Naive B cell (primary cell): ENCODE data around the gene POLL. TPM values are rescaled to one million over a fixed set of nuclear protein-coding genes. Genes with fewer than 3 reads are reported as not detected.
A peak's percentile ranks its signal among the peaks of the same experiment; 100 is the strongest.
"Not testable (repeated sequence)": the region's sequence is repeated elsewhere in the genome, so short reads cannot be mapped to it uniquely, and the experiment has no call there.

Experiments used
- ATAC-seq, 2 donors: fragments of 150-1000 bp; cut with Tn5 transposase; 2 replicates each; pipeline ENCODE4 v1.10.0; 2021; ENCODE audit warnings: low read depth in 2 of 2, mild to moderate bottlenecking in 2 of 2, moderate library complexity in 2 of 2
- DNase-seq: peaks from one replicate; pipeline ENCODE4 v3.0.0; 2022
- H3K27ac Mint-ChIP-seq, 6 donors: one replicate each; pipeline ENCODE4 v1.8.0; 2020 to 2022; ENCODE audit warnings: mild to moderate bottlenecking in 6 of 6, mixed read lengths in 6 of 6, moderate library complexity in 5 of 6, inconsistent platforms in 2 of 6
- H3K27me3 Mint-ChIP-seq, 3 donors: one replicate each; pipeline ENCODE4 v1.8.0; 2021 to 2022; ENCODE audit warnings: mixed read lengths in 3 of 3, mild to moderate bottlenecking in 1 of 3
- H3K36me3 Mint-ChIP-seq, 2 donors: one replicate each; pipeline ENCODE4 v1.8.0; 2020 to 2022; ENCODE audit warnings: mixed read lengths in 2 of 2, inconsistent platforms in 1 of 2, mild to moderate bottlenecking in 1 of 2
- H3K4me1 Mint-ChIP-seq, 3 donors: one replicate each; pipeline ENCODE4 v1.8.0; 2020 to 2022; ENCODE audit warnings: mixed read lengths in 3 of 3, inconsistent platforms in 1 of 3, mild to moderate bottlenecking in 1 of 3, moderate library complexity in 1 of 3
- H3K4me3 Mint-ChIP-seq, 8 donors: one replicate each; pipeline ENCODE4 v1.8.0; 2020 to 2022; ENCODE audit warnings: mild to moderate bottlenecking in 8 of 8, mixed read lengths in 8 of 8, moderate library complexity in 8 of 8, inconsistent platforms in 2 of 8
- H3K9me3 Mint-ChIP-seq, 7 donors: one replicate each; pipeline ENCODE4 v1.8.0; 2020 to 2022; ENCODE audit warnings: mixed read lengths in 7 of 7, mild to moderate bottlenecking in 5 of 7, inconsistent platforms in 2 of 7, moderate library complexity in 1 of 7
- polyA plus RNA-seq, 6 donors: library from polyadenylated mRNA; unstranded; fragments of 300-500 nt; fragmentation: Illumina TruSeq; gene quantifications; one replicate each; pipeline ENCODE4 v1.2.3, GENCODE V29; 2021; ENCODE audit warnings: low read depth in 6 of 6

The POLL gene
- polyA plus RNA-seq, result 10 to 100 TPM in 5 of 6 donors, under 1 TPM in 1; 0.98 to 16.2 (median 11.8) TPM

DNA sequence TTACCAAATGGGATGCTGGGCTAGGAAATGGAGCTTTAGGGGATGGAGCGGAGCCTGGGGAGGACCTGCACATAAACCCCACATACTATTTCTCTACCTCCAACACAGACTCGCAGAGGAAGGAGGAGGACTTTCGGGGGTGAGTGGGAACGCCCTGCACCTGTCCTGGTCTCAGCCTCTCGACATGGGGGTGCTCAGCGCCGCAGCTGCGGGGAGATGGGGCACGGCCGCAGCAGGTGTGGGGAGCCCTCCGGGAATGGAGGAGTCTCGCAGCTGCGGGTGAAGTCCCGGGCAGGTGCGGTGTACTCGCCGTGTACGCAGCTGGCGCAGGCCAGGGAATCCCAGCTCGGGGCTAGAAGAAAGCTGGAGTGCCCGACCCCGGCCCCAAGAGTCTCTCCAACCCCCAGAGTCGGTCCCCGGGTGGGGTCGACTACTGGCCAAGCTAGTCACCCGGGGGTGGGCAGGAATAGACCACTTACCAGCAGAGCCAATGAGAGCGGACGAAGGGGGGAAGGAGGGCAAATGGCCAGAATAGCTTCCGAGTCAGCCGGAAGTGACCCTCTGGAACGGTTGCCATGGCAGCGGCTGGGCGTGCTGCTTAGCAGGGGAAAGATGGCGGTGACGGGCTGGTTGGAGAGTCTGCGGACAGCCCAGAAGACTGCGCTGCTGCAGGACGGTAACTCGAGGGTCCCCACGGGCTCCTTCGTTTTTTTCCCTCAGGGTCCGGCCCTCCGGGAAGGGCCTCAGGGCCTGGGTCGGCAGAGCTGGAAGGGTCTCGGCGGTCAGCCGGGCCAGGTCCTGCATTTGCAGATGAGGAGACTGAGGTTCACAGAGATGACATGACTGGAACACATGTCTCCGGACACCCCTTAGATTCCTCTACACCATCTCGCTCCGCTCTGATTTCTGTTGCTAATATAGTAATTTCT lies at the start of gene POLL, which contains the start of gene DPCD:
TSS of gene POLL (minus strand) at position 533 of the 929 bp plus-strand sequence. CDS start 897 bp downstream, outside the sequence.
TSS of gene DPCD (plus strand) at position 597 of the 929 bp plus-strand sequence. CDS start at position 613, 16 bp downstream.
- peak; percentile 89 to 91 for ATAC-seq
- Mint-ChIP-seq H3K27ac (peak within 1 kb of the TSS; percentile 75 to 94 (median 91)), H3K4me1 (peaks cover 19 to 37% (median 24%) of the 10 kb centered on the region in 3 donors), H3K36me3 (peaks cover 0 to 12% of the 10 kb centered on the region in 2 donors), H3K27me3 (peaks cover 0 to 7% (median 0%) of the 10 kb centered on the region in 3 donors), H3K4me3 (peak within 1 kb of the TSS; percentile 95 to 98 (median 97)), H3K9me3 (no peaks in the 10 kb centered on the region)
- DNase-seq, result peak; percentile 84

DNA sequence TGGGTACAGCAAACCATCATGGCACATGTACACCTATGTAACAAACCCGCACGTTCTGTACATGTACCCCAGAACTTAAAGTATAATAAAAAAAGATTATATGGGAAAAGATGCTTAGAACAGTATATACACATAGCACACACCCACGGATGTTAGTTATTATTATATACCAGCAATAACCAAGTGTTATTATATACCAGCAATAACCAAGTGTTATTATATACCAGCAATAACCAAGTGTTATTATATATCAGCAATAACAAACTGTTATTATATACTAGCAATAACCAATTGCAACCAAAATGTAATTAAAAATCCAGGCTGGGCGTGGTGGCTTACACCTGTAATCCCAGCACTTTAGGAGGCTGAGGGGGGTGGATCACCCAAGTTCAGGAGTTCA lies 45.5 kb upstream of the POLL start:
- H3K9me3 Mint-ChIP-seq, ATAC-seq, H3K27me3 Mint-ChIP-seq, H3K27ac Mint-ChIP-seq, H3K4me3 Mint-ChIP-seq, DNase-seq: not testable (repeated sequence)
- Mint-ChIP-seq H3K4me1 (peaks cover 10 to 28% (median 10%) of the 10 kb centered on the region in 3 donors), H3K36me3 (peaks cover 5 to 15% of the 10 kb centered on the region in 2 donors)

DNA sequence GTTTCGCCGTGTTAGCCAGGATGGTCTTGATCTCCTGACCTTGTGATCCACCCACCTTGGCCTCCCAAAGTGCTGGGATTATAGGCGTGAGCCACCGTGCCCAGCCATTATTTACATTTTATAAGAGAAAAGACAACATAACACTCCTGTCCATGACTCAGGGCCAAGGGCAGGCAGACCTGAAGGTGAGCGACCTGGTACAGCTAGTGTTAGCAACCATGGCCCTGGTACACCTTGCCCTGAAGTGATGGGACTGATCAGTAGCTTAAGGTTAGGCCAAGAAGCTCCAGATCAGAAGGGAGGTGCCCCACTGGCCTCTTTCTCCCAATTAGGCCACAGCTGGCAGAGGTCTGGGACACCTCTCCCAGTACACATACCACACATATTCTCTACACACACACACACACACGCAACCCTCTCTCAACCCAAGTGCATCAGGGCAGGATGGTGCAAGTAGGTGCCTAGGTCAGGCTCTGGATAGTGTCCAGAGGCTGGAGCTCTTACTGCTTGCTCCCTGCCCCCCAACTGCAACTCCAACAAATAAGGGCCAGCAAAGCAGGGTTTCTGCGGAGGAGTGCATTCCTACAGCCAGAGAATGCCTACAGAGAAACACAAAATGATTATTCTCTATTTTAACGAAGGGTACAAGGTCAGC lies 43.9 kb upstream of the POLL start:
- Mint-ChIP-seq H3K27ac (peak overlapping the region in 2 of 6 donors; percentile 24 to 54), H3K36me3 (peaks cover 7 to 9% of the 10 kb centered on the region in 2 donors), H3K27me3 (no peaks in the 10 kb centered on the region), H3K4me1 (peaks cover 10 to 39% (median 12%) of the 10 kb centered on the region in 3 donors), H3K4me3 (no peak overlapping the region), H3K9me3 (no peaks in the 10 kb centered on the region)
- ATAC-seq, result no peak
- DNase-seq, result no peak

DNA sequence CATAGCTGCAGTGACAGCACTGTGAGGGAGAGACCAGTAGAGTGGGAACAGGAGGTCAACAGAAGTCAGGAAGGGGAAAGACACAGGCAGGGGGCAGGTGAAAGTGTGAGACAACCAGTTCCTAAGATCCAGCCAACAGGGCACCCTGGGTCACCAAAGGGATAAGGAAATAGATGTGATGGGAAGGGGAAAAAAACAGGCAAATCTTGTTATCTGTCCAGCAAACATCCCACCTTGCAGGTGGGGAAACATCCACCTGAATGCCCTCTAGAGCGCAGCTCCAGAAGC lies 42.5 kb upstream of the POLL start:
- peaks cover 11 to 43% (median 13%) of the 10 kb centered on the region in 3 donors for H3K4me1 Mint-ChIP-seq
- no peak overlapping the region for H3K4me3 Mint-ChIP-seq
- no peaks in the 10 kb centered on the region for H3K27me3 Mint-ChIP-seq
- peak overlapping the region in 1 of 6 donors; percentile 24 for H3K27ac Mint-ChIP-seq
- H3K9me3 Mint-ChIP-seq, result no peaks in the 10 kb centered on the region
- H3K36me3 Mint-ChIP-seq, result peaks cover 7 to 11% of the 10 kb centered on the region in 2 donors
- DNase-seq, result no peak
- no peak for ATAC-seq

DNA sequence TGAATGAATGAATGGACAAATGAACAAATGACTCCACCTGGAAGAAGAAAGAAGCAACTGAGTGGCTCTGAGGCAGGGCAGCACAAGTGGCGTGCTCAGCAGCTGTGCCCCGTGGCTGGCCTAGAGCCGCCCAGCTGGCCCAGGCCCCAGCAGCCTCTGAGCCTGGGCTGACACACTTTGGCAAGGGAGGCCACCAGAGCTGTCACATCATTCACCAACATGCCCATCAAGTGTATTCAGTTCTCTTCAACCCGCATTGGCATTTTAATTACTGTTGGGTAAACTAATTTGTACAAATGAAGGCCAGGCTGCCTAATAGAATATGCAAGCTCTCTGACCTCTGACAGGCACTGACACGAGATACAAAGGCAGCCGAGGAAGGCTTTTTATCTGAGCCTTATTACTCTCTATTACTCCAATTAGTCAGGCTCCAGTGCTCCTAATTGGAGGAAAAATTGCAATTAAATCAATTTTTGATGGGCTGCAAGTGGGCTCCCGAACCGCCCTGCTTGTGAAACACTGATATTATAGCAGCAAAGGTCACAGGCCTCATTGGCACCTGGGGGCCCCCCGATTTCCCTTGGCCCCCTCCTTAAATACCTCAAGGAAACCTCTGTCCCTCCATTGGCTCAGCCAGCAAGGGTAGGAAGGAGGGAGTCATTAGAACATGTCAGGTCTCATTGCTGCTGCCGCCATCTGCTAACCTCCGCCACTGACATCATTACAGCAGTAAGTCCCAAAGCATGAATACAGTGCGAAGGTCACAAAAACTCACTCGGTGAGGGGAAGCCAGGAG lies 42.0 kb upstream of the POLL start:
- Mint-ChIP-seq H3K9me3 (no peaks in the 10 kb centered on the region), H3K4me1 (peaks cover 15 to 49% (median 18%) of the 10 kb centered on the region in 3 donors), H3K27me3 (no peaks in the 10 kb centered on the region), H3K27ac (peak overlapping the region in 1 of 6 donors; percentile 15), H3K36me3 (peaks cover 8 to 16% of the 10 kb centered on the region in 2 donors), H3K4me3 (no peak overlapping the region)
- DNase-seq (no peak), ATAC-seq (no peak)

DNA sequence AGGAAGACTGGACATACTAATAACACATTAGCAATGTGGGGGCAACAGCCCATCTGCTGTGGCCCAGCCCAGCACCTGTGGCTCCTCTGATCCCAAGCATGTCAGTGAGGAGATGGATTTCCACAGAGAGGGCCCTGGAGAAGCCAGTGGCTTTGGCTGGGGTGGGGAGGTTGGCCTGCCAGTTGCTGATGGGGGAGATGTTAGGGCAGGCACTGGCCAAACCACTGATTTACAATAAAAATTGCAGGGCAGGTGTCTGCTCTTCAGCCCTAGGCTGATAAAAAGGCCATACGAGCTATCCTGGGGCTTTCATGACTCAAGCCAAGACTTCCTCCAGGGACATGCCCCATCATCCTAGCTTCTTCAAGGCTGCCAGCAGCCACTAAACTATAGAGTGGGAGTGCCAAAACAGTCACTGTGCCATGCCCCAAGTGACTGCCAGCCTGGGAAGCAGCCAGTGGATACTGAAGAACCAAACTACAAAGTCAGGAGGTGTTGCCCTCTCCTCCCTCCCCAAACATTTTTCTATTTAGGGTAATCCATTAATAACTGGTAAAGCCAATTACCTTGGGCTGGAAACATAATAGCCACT lies 37.9 kb upstream of the POLL start:
- Mint-ChIP-seq H3K4me1 (peaks cover 18 to 39% (median 22%) of the 10 kb centered on the region in 3 donors), H3K9me3 (no peaks in the 10 kb centered on the region), H3K36me3 (peaks cover 16 to 30% of the 10 kb centered on the region in 2 donors), H3K4me3 (no peak overlapping the region), H3K27ac (peak overlapping the region in 1 of 6 donors; percentile 32), H3K27me3 (no peaks in the 10 kb centered on the region)
- DNase-seq (no peak), ATAC-seq (no peak)

DNA sequence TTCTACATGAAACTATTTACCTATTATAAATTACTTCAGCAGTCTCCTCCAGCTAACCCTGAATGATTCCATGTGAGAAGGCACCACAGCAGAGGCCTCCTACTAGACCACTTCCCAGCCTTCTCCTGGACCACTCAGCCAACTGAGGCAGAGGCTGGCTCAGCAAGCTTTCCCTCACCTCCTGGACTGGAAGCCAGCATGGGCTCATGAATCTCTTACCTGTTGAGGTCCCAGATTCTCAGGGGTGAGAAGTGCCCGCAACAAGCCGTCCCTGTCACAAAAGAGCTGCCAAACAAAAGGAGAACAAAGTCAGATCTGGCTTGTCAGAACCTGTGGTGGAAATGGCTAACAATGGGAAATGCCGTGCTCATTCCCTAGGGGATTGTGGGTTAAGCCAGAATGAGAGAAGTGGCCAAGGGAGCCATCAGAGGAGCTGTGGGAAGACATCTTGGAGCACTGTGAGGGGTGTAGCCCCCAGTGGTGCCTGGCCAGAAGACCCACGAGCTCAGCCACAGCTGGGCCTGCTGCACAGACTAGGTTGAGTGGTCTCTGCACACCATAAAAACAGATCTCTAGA lies 36.6 kb upstream of the POLL start:
- Mint-ChIP-seq H3K36me3 (peaks cover 8 to 30% of the 10 kb centered on the region in 2 donors), H3K9me3 (no peaks in the 10 kb centered on the region), H3K27me3 (no peaks in the 10 kb centered on the region), H3K27ac (peak overlapping the region in 5 of 6 donors; percentile 48 to 90 (median 57)), H3K4me3 (no peak overlapping the region), H3K4me1 (peaks cover 14 to 34% (median 18%) of the 10 kb centered on the region in 3 donors)
- ATAC-seq (no peak), DNase-seq (no peak)

DNA sequence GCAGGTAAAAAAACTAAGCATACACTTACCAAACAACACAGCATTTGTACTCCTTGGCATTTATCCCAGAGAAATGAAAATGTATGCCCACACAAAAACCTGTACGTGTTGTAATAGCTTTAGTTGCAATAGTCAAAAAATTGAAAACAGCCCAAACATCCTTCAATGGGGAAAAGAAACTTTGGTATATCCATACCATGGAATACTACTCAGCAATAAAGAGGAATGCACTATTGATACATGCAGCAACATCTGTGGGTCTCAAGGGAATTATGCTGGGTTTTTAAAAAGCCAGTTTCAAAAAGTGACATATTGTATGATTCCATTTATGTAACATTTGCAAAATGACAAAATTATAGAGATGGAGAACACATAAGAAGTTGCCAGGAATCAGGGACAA lies 35.5 kb upstream of the POLL start:
- no peak for DNase-seq
- Mint-ChIP-seq H3K36me3 (peaks cover 8 to 30% of the 10 kb centered on the region in 2 donors), H3K27me3 (no peaks in the 10 kb centered on the region), H3K27ac (no peak overlapping the region), H3K4me1 (peaks cover 11 to 42% (median 28%) of the 10 kb centered on the region in 3 donors), H3K9me3 (no peaks in the 10 kb centered on the region), H3K4me3 (no peak overlapping the region)
- no peak for ATAC-seq

DNA sequence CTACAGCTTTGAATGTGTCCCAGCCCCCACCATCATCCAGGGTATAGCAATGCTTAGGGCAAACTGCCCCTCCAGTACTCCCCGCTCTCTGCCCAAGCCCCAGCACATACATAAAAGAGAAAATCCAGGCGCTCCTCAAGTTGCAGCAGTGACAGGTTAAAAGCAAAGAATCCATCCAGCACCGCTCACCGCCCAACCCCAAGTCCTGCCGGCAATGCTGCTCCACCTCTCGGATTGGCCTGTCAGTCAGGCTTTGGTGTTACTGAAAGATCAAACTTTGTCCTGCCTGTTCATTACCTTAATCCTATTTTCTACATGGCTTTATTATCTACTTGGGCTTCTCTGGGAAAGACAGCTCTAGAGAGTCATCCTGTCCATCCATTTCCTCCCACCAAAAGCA lies 31.9 kb upstream of the POLL start:
- Mint-ChIP-seq H3K4me3 (no peak overlapping the region), H3K27ac (peak overlapping the region in 2 of 6 donors; percentile 65 to 77), H3K27me3 (no peaks in the 10 kb centered on the region), H3K4me1 (peaks cover 18 to 36% (median 35%) of the 10 kb centered on the region in 3 donors), H3K36me3 (peaks cover 14 to 23% of the 10 kb centered on the region in 2 donors), H3K9me3 (no peaks in the 10 kb centered on the region)
- no peak for ATAC-seq
- DNase-seq, result no peak

DNA sequence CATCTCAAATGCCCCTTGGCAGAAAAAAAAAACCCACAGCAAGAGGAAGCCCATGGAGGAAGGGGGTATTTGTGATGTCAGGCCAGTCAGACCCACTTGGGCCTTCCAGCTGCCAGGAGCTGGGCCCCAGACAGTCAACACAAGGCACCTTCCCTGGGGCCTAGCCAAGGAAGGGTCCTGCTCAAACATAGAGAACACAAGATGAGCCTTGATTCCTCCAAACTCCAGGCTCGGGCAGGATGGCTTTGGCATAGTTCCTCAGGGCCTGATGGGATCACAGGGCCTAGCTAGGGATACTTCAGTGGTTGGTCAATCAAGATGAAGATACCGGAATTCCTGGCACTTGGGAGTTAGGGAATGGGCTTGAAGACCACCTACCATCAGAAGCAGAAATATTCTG lies 30.8 kb upstream of the POLL start:
- Mint-ChIP-seq H3K36me3 (peaks cover 5 to 16% of the 10 kb centered on the region in 2 donors), H3K27me3 (no peaks in the 10 kb centered on the region)

DNA sequence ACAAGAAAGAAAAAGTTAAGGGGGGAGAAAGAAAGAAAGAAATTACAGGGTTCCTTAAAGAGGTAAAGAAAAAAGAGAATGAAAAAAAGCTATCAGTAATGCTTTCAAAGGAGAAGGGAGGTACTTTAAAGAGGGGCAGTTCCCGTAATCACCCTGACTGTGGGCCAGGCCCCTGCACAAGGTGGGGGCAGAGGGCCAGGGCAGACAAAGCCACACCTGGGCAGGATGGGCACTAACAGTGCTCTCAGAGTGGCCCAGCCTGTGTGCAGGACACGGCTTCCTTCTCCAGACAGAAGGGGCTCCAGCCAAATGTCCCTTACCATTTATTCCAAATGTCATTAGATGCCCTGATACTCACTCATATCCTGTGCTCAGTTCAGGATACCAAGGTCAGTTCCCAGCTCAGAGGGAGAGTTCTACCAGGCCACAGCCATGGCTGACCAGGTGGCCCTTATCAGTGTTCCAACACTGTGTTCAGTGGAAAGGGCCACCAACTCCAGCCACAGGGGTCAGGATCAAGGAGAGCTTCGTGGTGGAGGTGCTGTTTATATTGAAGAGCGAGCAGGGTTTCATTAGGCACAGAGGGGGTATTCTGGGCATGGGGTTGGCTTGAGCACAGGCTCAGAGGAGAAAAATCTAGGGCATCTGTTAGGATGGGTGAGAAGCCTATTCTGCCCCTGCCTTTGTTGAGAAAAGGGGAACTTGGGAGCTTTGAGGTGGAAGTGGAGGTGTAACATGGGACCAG lies 29.9 kb upstream of the POLL start:
- Mint-ChIP-seq H3K4me3 (peak overlapping the region in 5 of 8 donors; percentile 44 to 76 (median 51)), H3K4me1 (peaks cover 13 to 32% (median 29%) of the 10 kb centered on the region in 3 donors), H3K27ac (peak overlapping the region; percentile 31 to 98 (median 89)), H3K36me3 (peaks cover 0 to 16% of the 10 kb centered on the region in 2 donors), H3K9me3 (no peaks in the 10 kb centered on the region), H3K27me3 (no peaks in the 10 kb centered on the region)
- DNase-seq (no peak), ATAC-seq (peak in 1 of 2 donors; percentile 5)

More for the DNA sequence above, 30.8 kb upstream of the POLL start:
- Mint-ChIP-seq H3K9me3 (no peaks in the 10 kb centered on the region), H3K4me1 (peaks cover 13 to 32% (median 29%) of the 10 kb centered on the region in 3 donors), H3K27ac (peak overlapping the region in 4 of 6 donors; percentile 59 to 98 (median 82)), H3K4me3 (no peak overlapping the region)
- DNase-seq, result no peak
- no peak for ATAC-seq
